GM18511 (cell line): ENCODE measurements around the gene PKP3.

Experiments
- ATAC-seq: cut with Tn5 transposase; IDR thresholded peaks from one replicate; pipeline ENCODE4 v1.9.1; 2021; ENCODE audit warnings: mild to moderate bottlenecking, moderate library complexity; ENCODE audit not compliant: unreplicated experiment

Gene PKP3

GRCh38 chr11:443542-444199, 49.7 kb downstream of the PKP3 start:
- ATAC-seq = no peak

GRCh38 chr11:444396-445144, 50.6 kb downstream of the PKP3 start:
- no peak for ATAC-seq

GRCh38 chr11:445765-446588, 52.0 kb downstream of the PKP3 start:
- no peak for ATAC-seq

- ATAC-seq = no peak
Observed at GRCh38 chr11:446891-447290, 52.9 kb downstream of the PKP3 start.

- peak; percentile 54 for ATAC-seq
Observed at GRCh38 chr11:447923-448731, 54.1 kb downstream of the PKP3 start.

GRCh38 chr11:449889-450808, 56.1 kb downstream of the PKP3 start, which contains the start of gene PTDSS2:
Gene PTDSS2 (plus strand): TSS chr11:450279. CDS start chr11:450456, 177 bp downstream.
- peak; percentile 84 for ATAC-seq

GRCh38 chr11:450809-451451, 56.9 kb downstream of the PKP3 start:
- ATAC-seq = peak; percentile 3

- no peak for ATAC-seq
Observed at GRCh38 chr11:451738-452137, 57.7 kb downstream of the PKP3 start.

GRCh38 chr11:452203-452744, 58.3 kb downstream of the PKP3 start:
- no peak for ATAC-seq

- ATAC-seq = no peak
Observed at GRCh38 chr11:452916-453527, 59.0 kb downstream of the PKP3 start.

GRCh38 chr11:453564-453963, 59.6 kb downstream of the PKP3 start:
- no peak for ATAC-seq

- ATAC-seq = no peak
Observed at GRCh38 chr11:454043-454442, 60.0 kb downstream of the PKP3 start.
